Mesendoderm (in vitro differentiated cells): ENCODE measurements around the gene ISM1.

Experiments used
- DNase-seq: peaks from one replicate; pipeline ENCODE4 v3.0.0; 2013
- H2AK5ac ChIP-seq: 2 replicates; pipeline ENCODE4 v1.6.1; 2013; ENCODE audit warnings: low read length, inconsistent platforms
- H2BK120ac ChIP-seq: 2 replicates; pipeline ENCODE4 v1.6.1; 2013; ENCODE audit warnings: low read depth, mild to moderate bottlenecking, low read length, moderate library complexity, mixed read lengths
- H2BK15ac ChIP-seq: replicated peaks from 2 replicates; pipeline ENCODE4 v1.6.1; 2013; ENCODE audit warnings: low read depth, mild to moderate bottlenecking, moderate library complexity
- H2BK5ac ChIP-seq: 2 replicates; pipeline ENCODE4 v1.6.1; 2013; ENCODE audit warnings: low read length, inconsistent platforms
- H3K18ac ChIP-seq: 2 replicates; pipeline ENCODE4 v1.6.1; 2013; ENCODE audit warnings: mild to moderate bottlenecking, low read length, mixed read lengths
- H3K23ac ChIP-seq: one replicate; pipeline ENCODE4 v1.6.1; 2013; ENCODE audit warnings: low read length
- H3K27ac ChIP-seq: 2 replicates; pipeline ENCODE4 v1.5.1; 2013; ENCODE audit warnings: low read depth, mild to moderate bottlenecking, inconsistent platforms, low read length, moderate library complexity
- H3K27me3 ChIP-seq: 2 replicates; pipeline ENCODE4 v1.6.1; 2013; ENCODE audit warnings: low read length, control low read depth, mild to moderate bottlenecking, inconsistent platforms; ENCODE audit not compliant: insufficient read depth, poor library complexity
- H3K36me3 ChIP-seq: 2 replicates; pipeline ENCODE4 v1.6.1; 2013; ENCODE audit warnings: low read length, inconsistent platforms; ENCODE audit not compliant: control insufficient read depth, insufficient read depth
- H3K4ac ChIP-seq: one replicate; pipeline ENCODE4 v1.6.1; 2013; ENCODE audit warnings: low read depth, mild to moderate bottlenecking, low read length, moderate library complexity
- H3K4me1 ChIP-seq: 2 replicates; pipeline ENCODE4 v1.6.1; 2013; ENCODE audit warnings: low read depth, low read length, inconsistent platforms; ENCODE audit not compliant: control insufficient read depth
- H3K4me2 ChIP-seq: 2 replicates; pipeline ENCODE4 v1.6.1; 2013; ENCODE audit warnings: low read length
- H3K4me3 ChIP-seq: 2 replicates; pipeline ENCODE4 v1.5.1; 2013; ENCODE audit warnings: mild to moderate bottlenecking, low read length
- H3K56ac ChIP-seq: one replicate; pipeline ENCODE4 v1.6.1; 2013; ENCODE audit warnings: low read length
- H3K79me1 ChIP-seq: 2 replicates; pipeline ENCODE4 v1.6.1; 2013; ENCODE audit warnings: low read length, inconsistent platforms
- H3K79me2 ChIP-seq: 2 replicates; pipeline ENCODE4 v1.6.1; 2013; ENCODE audit warnings: mild to moderate bottlenecking, low read length; ENCODE audit not compliant: control insufficient read depth, insufficient read depth
- H3K9ac ChIP-seq: 2 replicates; pipeline ENCODE4 v1.6.1; 2013; ENCODE audit warnings: low read length, inconsistent platforms
- H4K5ac ChIP-seq: one replicate; pipeline ENCODE4 v1.6.1; 2013; ENCODE audit warnings: low read length
- H4K8ac ChIP-seq: one replicate; pipeline ENCODE4 v1.6.1; 2013; ENCODE audit warnings: low read depth, mild to moderate bottlenecking, control low read depth, low read length, moderate library complexity
- WGBS: extraction: QIAGEN DNeasy Blood & Tissue Kit; methylation state at CpG from one replicate; pipeline ENCODE4 v1.1.7; 2013; ENCODE audit warnings: low lambda C conversion rate, missing lambda C conversion rate; ENCODE audit not compliant: insufficient coverage; ENCODE audit errors: extremely low coverage; 5-methylcytosine and 5-hydroxymethylcytosine counted together

ISM1 gene

GRCh38 chr20:13260650-13261279 lies 39.7 kb downstream of the ISM1 start:
- DNase-seq, result no peak
- Histone ChIP-seq H2AK5ac (no peak overlapping the region), H4K5ac (no peak overlapping the region), H3K23ac (no peak overlapping the region), H3K4me3 (no peak overlapping the region), H3K36me3 (no peaks in the 10 kb centered on the region), H3K79me2 (no peaks in the 10 kb centered on the region), H2BK5ac (no peak overlapping the region), H2BK120ac (no peak overlapping the region), H3K79me1 (no peaks in the 10 kb centered on the region), H4K8ac (no peak overlapping the region), H3K56ac (no peak overlapping the region), H3K4me1 (peaks cover 4% of the 10 kb centered on the region), H3K18ac (no peak overlapping the region), H3K4me2 (no peak overlapping the region), H3K27me3 (no peaks in the 10 kb centered on the region), H2BK15ac (no peak overlapping the region), H3K9ac (no peak overlapping the region), H3K4ac (no peak overlapping the region), H3K27ac (no peak overlapping the region)
- no CpG with 5 or more reads among the region's 7 CpGs for WGBS

GRCh38 chr20:13261460-13262301 lies 40.6 kb downstream of the ISM1 start:
- Histone ChIP-seq H3K79me2 (no peaks in the 10 kb centered on the region), H2BK120ac (no peak overlapping the region), H3K56ac (no peak overlapping the region), H3K27me3 (no peaks in the 10 kb centered on the region), H3K27ac (no peak overlapping the region), H3K23ac (no peak overlapping the region), H3K79me1 (no peaks in the 10 kb centered on the region), H3K4me1 (peaks cover 4% of the 10 kb centered on the region), H3K4ac (no peak overlapping the region), H3K36me3 (no peaks in the 10 kb centered on the region), H3K4me2 (no peak overlapping the region), H2AK5ac (no peak overlapping the region), H2BK5ac (no peak overlapping the region), H3K4me3 (no peak overlapping the region), H4K5ac (no peak overlapping the region), H2BK15ac (no peak overlapping the region), H3K18ac (no peak overlapping the region), H3K9ac (no peak overlapping the region), H4K8ac (no peak overlapping the region)
- DNase-seq, result peak; percentile 77
- no CpG with 5 or more reads among the region's 8 CpGs for WGBS

DNA sequence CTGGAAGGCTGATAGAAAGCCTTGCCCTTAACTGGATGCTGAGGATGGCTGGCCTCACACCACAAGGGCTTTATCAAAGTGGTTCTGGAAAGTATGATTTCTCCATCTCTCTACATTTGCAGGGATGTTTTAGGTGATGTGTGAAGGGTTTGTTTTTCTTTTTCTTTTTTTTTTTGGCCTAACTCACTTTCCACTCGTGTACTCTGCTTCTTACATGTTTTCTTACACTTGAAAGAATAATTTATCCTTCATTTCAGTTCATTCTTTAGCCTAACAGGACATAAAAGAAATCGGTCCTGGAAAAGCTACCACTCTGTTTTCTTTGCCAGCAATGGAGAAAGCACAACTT lies 41.2 kb downstream of the ISM1 start:
- Histone ChIP-seq H3K79me1 (no peaks in the 10 kb centered on the region), H3K23ac (no peak overlapping the region), H3K79me2 (no peaks in the 10 kb centered on the region), H2BK5ac (no peak overlapping the region), H2AK5ac (no peak overlapping the region), H3K56ac (no peak overlapping the region), H2BK15ac (no peak overlapping the region), H4K8ac (no peak overlapping the region), H3K4ac (no peak overlapping the region), H3K4me2 (no peak overlapping the region), H4K5ac (no peak overlapping the region), H3K9ac (no peak overlapping the region), H3K4me3 (no peak overlapping the region), H3K36me3 (no peaks in the 10 kb centered on the region), H2BK120ac (no peak overlapping the region), H3K4me1 (peaks cover 4% of the 10 kb centered on the region), H3K18ac (no peak overlapping the region), H3K27ac (no peak overlapping the region), H3K27me3 (no peaks in the 10 kb centered on the region)
- no peak for DNase-seq
- no CpG with 5 or more reads among the region's 2 CpGs for WGBS

- H3K27me3 ChIP-seq, result no peaks in the 10 kb centered on the region
- H3K4me3 ChIP-seq, result no peak overlapping the region
- H3K56ac ChIP-seq, result no peak overlapping the region
- H3K36me3 ChIP-seq, result no peaks in the 10 kb centered on the region
- peak; percentile 54 for DNase-seq
- no peak overlapping the region for H4K5ac ChIP-seq
- no peak overlapping the region for H3K27ac ChIP-seq
- no peak overlapping the region for H3K9ac ChIP-seq
- H3K4me2 ChIP-seq, result no peak overlapping the region
- no peak overlapping the region for H3K18ac ChIP-seq
- no peak overlapping the region for H4K8ac ChIP-seq
- no peaks in the 10 kb centered on the region for H3K79me1 ChIP-seq
- H3K79me2 ChIP-seq, result no peaks in the 10 kb centered on the region
- H2BK5ac ChIP-seq, result no peak overlapping the region
- H2BK120ac ChIP-seq, result no peak overlapping the region
- no peak overlapping the region for H3K23ac ChIP-seq
- H3K4me1 ChIP-seq, result peaks cover 4% of the 10 kb centered on the region
- no peak overlapping the region for H3K4ac ChIP-seq
- no CpG with 5 or more reads among the region's 9 CpGs for WGBS
- no peak overlapping the region for H2BK15ac ChIP-seq
- no peak overlapping the region for H2AK5ac ChIP-seq
Measured at GRCh38 chr20:13262671-13263360, 41.7 kb downstream of the ISM1 start.

DNA sequence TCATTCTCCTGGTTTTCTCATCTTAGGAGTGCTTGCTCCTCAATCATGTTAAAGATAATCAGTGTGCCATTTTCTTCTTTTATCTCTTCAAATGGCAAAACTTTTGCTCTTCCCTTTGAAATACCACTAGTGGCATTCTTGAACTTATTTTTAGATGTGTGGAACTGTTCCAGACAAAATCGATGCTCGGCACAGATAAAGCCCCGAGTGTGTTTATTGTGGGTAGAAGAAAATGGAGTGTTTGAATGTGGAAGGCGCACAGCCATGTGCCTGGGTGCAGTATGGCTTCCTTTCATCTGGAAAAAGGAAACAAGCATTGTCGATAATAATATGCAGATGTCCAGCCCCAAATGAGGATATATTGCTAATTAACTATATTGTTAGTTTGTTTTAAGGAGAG lies 42.4 kb downstream of the ISM1 start:
- DNase-seq, result no peak
- no peak overlapping the region for H3K27ac ChIP-seq
- peaks cover 4% of the 10 kb centered on the region for H3K4me1 ChIP-seq
- no peak overlapping the region for H4K8ac ChIP-seq
- no peak overlapping the region for H3K23ac ChIP-seq
- H3K79me1 ChIP-seq, result no peaks in the 10 kb centered on the region
- H3K4ac ChIP-seq, result no peak overlapping the region
- no peak overlapping the region for H3K4me3 ChIP-seq
- no peak overlapping the region for H2AK5ac ChIP-seq
- H4K5ac ChIP-seq, result no peak overlapping the region
- H3K56ac ChIP-seq, result no peak overlapping the region
- H3K9ac ChIP-seq, result no peak overlapping the region
- no peak overlapping the region for H2BK15ac ChIP-seq
- H3K36me3 ChIP-seq, result no peaks in the 10 kb centered on the region
- no peak overlapping the region for H2BK120ac ChIP-seq
- H3K4me2 ChIP-seq, result no peak overlapping the region
- WGBS, result no CpG with 5 or more reads among the region's 5 CpGs
- H2BK5ac ChIP-seq, result no peak overlapping the region
- H3K79me2 ChIP-seq, result no peaks in the 10 kb centered on the region
- no peak overlapping the region for H3K18ac ChIP-seq
- H3K27me3 ChIP-seq, result no peaks in the 10 kb centered on the region
